Lung (tissue), 12 donors: ENCODE measurements around the gene LSMEM2. TPM values are rescaled to one million over a fixed set of nuclear protein-coding genes. Genes with fewer than 3 reads are reported as not detected.

Experiments used
- ATAC-seq: fragments of 200-7000 bp; cut with Tn5 transposase; one replicate; pipeline ENCODE4 v1.9.1; 2020; ENCODE audit warnings: moderate number of reproducible peaks; ENCODE audit not compliant: insufficient read depth, low FRiP score
- DNase-seq, 3 donors: peaks; one replicate each; pipeline ENCODE4 v3.0.0-alpha.2; 2013 to 2017
- H3K27ac ChIP-seq, 2 donors: one replicate each; pipeline ENCODE4 v1.5.1; 2013; ENCODE audit warnings: mild to moderate bottlenecking in 2 of 2, moderate library complexity in 2 of 2, control low read depth in 1 of 2, inconsistent platforms in 1 of 2, low read depth in 1 of 2, low read length in 1 of 2
- H3K27me3 ChIP-seq, 3 donors: one replicate each; pipeline ENCODE4 v1.5.1; 2013; ENCODE audit warnings: low read length in 2 of 3; ENCODE audit not compliant: control insufficient read depth in 3 of 3, insufficient read depth in 3 of 3
- H3K36me3 ChIP-seq, 4 donors: one replicate each; pipeline ENCODE4 v1.5.1; 2013; ENCODE audit warnings: low read length in 4 of 4, mild to moderate bottlenecking in 1 of 4, moderate library complexity in 1 of 4; ENCODE audit not compliant: control insufficient read depth in 4 of 4, insufficient read depth in 4 of 4
- H3K4me1 ChIP-seq, 5 donors: one replicate each; pipeline ENCODE4 v1.5.1; 2013; ENCODE audit warnings: low read length in 5 of 5, mild to moderate bottlenecking in 2 of 5, moderate library complexity in 1 of 5; ENCODE audit not compliant: control insufficient read depth in 5 of 5, insufficient read depth in 5 of 5
- H3K4me3 ChIP-seq: one replicate; pipeline ENCODE4 v1.5.1; 2013; ENCODE audit warnings: mild to moderate bottlenecking, control low read depth, moderate library complexity
- H3K9ac ChIP-seq, 2 donors: one replicate each; pipeline ENCODE4 v1.5.1; 2013; ENCODE audit warnings: low read length in 2 of 2, control low read depth in 1 of 2; ENCODE audit not compliant: insufficient read depth in 1 of 2
- H3K9me3 ChIP-seq, 4 donors: one replicate each; pipeline ENCODE4 v1.5.1; 2013; ENCODE audit warnings: low read length in 3 of 4, mild to moderate bottlenecking in 1 of 4, moderate library complexity in 1 of 4; ENCODE audit not compliant: control insufficient read depth in 4 of 4, insufficient read depth in 3 of 4
- CTCF ChIP-seq: IDR thresholded peaks from 2 replicates; pipeline ENCODE4 v1.5.1; 2012; ENCODE audit warnings: mild to moderate bottlenecking; ENCODE audit errors: control extremely low read depth, extremely low read depth
- WGBS, 2 donors: extraction: QIAGEN DNeasy Blood & Tissue Kit; methylation state at CpG; one replicate each; pipeline ENCODE4 v1.1.7; 2013; 5-methylcytosine and 5-hydroxymethylcytosine counted together
- polyA plus RNA-seq, 2 donors: library from polyadenylated mRNA; stranded (reverse); fragments of 200-250 nt; gene quantifications; one replicate each; pipeline ENCODE4 v1.2.1, GENCODE V29; 2013
- total RNA-seq, 2 donors: library from RNA; depleted of rRNA in 1 of 2; stranded (reverse); fragments of >200 nt in 1 of 2; gene quantifications; one replicate each; pipeline ENCODE4 v1.2.1, GENCODE V29; 2014 to 2021
- donor health status: control.
- donor health status: control.
- donor health status: Bipolar disorder and iron deficiency.
- donor health status: healthy.
- donor health status: DM: yes; HTN: yes; CAD: no.

Gene LSMEM2
- total and polyA plus RNA-seq, 4 donors, result 0.10 to 0.49 (median 0.12) TPM; not detected in 1

GRCh38 chr3:50322115-50322385 lies 43.2 kb downstream of the LSMEM2 start:
- TF ChIP-seq CTCF, result no peak
- H3K4me3 ChIP-seq, result peak overlapping the region; percentile 61
- no peak for DNase-seq

GRCh38 chr3:50322386-50323091 lies 43.7 kb downstream of the LSMEM2 start, which contains the start of gene HYAL2:
TSS of gene HYAL2 (minus strand) at chr3:50322745. CDS start at chr3:50320489, 2,256 bp downstream.
- Histone ChIP-seq H3K27me3 (no peaks in the 10 kb centered on the region), H3K36me3 (peaks cover 0 to 29% (median 13%) of the 10 kb centered on the region in 4 donors), H3K9me3 (no peaks in the 10 kb centered on the region), H3K4me3 (peak within 1 kb of the TSS; percentile 89), H3K27ac (peak within 1 kb of the TSS; percentile 89 to 94), H3K9ac (peak within 1 kb of the TSS; percentile 51 to 81), H3K4me1 (peaks cover 0 to 58% (median 20%) of the 10 kb centered on the region in 5 donors)
- 34 to 50% methylated on average over 27 to 31 of the region's 31 CpGs for WGBS, 2 donors
- TF ChIP-seq CTCF, result no peak
- ATAC-seq (no peak), DNase-seq (peak; percentile 49 to 76 (median 52))

More at GRCh38 chr3:50322115-50322385, 43.2 kb downstream of the LSMEM2 start:
- Histone ChIP-seq H3K9me3 (no peaks in the 10 kb centered on the region), H3K27me3 (no peaks in the 10 kb centered on the region), H3K4me1 (peaks cover 0 to 53% (median 15%) of the 10 kb centered on the region in 5 donors), H3K9ac (no peak overlapping the region), H3K36me3 (peaks cover 0 to 29% (median 15%) of the 10 kb centered on the region in 4 donors), H3K27ac (peak overlapping the region; percentile 78 to 94)
- no peak for ATAC-seq
- WGBS, 2 donors, result 17 to 27% methylated on average over 14 of the region's 14 CpGs

- WGBS, 2 donors, result 26 to 28% methylated on average over 4 of the region's 4 CpGs
- ATAC-seq, result no peak
- peaks cover 0 to 55% (median 21%) of the 10 kb centered on the region in 5 donors for H3K4me1 ChIP-seq
Observed at GRCh38 chr3:50323092-50323600, 44.3 kb downstream of the LSMEM2 start.

More at GRCh38 chr3:50323092-50323600, 44.3 kb downstream of the LSMEM2 start:
- H3K9me3 ChIP-seq, result no peaks in the 10 kb centered on the region
- peak; percentile 49 to 81 (median 63) for DNase-seq
- H3K4me3 ChIP-seq, result no peak overlapping the region
- no peak overlapping the region for H3K9ac ChIP-seq
- H3K27me3 ChIP-seq, result no peaks in the 10 kb centered on the region
- peaks cover 0 to 24% (median 11%) of the 10 kb centered on the region in 4 donors for H3K36me3 ChIP-seq
- TF ChIP-seq CTCF, result no peak
- peak overlapping the region; percentile 78 to 94 for H3K27ac ChIP-seq
